HG03139 (cell line): ENCODE data around the gene MARS2.
A peak's percentile ranks its signal among the peaks of the same experiment; 100 is the strongest.
"Not testable (repeated sequence)": the region's sequence is repeated elsewhere in the genome, so short reads cannot be mapped to it uniquely, and the experiment has no call there.

Source experiments
- ATAC-seq: cut with Tn5 transposase; IDR thresholded peaks from one replicate; pipeline ENCODE4 v1.9.1; 2021; ENCODE audit not compliant: unreplicated experiment

The MARS2 gene

DNA sequence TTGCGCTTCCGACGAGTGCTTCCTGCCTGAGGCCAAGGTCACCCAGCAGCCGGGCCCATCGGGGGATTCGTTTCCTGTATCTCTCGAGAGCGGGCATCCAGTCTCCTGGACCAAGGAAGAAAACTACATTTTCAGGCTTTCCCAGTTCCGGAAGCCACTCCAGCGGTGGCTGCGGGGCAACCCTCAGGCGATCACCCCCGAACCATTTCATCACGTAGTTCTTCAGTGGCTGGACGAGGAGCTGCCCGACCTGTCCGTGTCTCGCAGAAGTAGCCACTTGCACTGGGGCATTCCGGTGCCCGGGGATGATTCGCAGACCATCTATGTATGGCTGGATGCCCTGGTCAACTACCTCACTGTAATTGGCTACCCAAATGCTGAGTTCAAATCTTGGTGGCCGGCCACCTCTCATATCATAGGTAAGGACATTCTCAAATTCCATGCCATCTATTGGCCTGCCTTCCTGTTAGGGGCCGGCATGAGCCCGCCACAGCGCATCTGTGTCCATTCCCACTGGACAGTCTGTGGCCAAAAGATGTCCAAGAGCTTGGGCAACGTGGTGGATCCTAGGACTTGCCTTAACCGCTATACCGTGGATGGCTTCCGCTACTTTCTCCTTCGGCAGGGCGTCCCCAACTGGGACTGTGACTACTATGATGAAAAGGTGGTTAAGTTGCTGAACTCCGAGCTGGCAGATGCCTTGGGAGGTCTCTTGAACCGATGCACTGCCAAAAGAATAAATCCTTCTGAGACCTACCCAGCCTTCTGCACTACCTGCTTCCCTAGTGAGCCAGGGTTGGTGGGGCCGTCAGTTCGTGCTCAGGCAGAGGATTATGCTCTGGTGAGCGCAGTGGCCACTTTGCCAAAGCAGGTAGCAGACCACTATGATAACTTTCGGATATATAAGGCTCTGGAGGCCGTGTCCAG is 1.0 kb downstream of the MARS2 start:
- ATAC-seq: peak; percentile 23

DNA sequence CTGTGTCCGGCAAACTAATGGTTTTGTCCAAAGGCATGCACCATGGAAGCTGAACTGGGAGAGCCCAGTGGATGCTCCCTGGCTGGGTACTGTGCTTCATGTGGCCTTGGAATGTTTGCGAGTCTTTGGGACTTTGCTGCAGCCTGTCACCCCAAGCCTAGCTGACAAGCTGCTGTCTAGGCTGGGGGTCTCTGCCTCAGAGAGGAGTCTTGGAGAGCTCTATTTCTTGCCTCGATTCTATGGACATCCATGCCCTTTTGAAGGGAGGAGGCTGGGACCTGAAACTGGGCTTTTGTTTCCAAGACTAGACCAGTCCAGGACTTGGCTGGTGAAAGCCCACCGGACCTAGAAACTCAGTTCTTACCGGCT is 1.7 kb downstream of the MARS2 start:
- ATAC-seq: no peak

DNA sequence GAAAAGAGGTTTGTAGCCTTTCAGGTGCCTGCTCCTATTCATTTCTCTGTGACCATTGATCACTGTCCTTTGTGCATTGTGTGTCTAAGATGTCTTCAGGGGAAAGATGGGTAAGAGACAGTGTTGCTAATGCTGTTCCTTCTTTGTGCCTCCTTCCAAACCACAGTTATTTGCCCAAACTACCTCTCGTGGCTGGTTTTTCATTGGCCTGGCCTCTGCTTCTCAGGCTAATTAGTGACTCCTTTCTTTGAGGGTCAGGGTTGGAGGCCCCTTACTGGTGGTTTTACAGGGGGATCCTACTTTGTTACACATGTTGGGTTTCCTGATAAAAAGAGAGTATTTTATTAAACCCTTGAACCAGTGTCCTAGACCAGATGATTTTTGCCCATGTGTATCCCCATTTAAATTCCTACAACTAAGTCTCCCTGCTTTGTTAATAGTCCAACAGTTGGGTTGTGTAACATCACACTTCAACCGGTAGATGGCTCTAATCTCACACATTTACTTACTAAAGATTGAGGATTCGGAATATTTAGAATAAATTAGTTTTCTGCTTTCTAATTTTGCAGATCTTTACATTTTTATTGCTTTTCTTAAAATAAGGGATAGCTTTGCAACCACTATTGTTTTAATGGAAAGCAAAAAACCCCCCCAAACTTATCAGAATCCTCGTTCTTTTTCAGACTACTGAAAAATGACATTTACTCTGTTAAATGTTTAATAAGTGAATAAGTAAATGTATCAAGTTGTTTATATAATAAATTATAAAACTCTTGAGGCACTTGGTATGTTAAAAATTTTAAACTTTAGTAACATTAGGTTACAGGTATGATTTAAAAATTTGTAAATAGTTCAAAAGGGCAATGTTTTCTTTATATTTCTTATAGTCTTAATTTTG is 2.4 kb downstream of the MARS2 start:
- no peak for ATAC-seq

DNA sequence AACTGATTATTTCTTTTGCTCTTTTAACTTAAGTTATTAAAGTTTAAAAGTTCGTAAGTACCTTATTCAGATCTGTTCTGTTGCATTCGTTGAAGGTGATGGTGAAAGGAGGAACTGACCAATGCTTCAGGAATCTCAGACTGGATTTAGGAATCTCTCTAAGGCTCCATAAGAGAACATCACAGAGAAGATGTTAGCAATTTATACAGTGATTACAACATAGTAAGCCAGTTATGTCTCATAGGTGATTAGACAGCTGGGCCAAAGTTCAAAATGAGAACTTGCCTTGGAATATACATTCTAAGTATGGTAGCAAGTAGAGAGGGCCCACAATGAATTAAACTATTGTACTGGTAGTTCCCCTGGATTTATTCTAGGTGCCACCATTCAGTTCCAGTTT is 3.2 kb downstream of the MARS2 start:
- ATAC-seq: no peak

DNA sequence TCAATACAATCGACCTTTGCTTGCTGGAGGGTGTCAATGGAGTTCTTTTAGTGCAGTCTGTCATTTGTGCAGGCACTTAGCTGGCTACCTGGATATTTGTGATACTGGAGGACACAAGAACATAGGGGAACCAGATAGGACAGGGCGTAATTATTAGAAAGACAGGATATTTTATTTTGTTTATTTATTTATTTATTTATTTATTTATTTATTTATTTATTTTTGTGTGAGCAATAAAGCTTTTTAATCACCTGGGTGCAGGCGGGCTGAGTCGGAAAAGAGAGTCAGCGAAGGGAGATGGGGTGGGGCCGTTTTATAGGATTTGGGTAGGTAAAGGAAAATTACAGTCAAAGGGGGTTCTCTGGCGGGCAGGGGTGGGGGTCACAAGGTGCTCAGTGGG is 4.0 kb downstream of the MARS2 start:
- ATAC-seq: not testable (repeated sequence)

DNA sequence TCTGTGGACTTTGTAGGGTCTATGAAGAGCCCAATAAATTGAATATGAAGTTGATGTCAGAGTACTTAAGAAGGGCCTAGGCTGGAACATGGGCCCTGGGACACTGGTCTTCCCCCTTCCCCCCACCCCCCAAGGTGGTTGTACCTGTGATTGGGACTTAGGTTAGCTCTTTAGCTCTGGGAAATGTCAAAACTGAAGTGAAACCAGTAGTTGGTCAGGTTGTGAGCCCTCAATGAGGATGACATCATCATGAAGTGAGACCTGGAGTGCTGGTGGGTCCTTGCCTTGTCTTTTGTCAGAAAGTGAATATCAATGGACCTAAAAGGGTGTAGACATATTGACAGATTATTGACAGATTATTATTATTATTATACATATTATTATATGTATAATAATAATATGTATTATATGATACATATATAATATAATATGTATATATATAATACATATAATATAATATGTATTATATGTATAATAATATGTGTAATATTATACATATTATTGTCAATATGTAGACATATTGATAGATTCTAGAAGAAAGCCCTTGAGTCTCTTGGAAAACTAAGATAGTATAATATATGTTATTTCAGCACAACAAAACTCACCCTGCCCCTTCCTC is 5.4 kb downstream of the MARS2 start:
- ATAC-seq: peak; percentile 76

DNA sequence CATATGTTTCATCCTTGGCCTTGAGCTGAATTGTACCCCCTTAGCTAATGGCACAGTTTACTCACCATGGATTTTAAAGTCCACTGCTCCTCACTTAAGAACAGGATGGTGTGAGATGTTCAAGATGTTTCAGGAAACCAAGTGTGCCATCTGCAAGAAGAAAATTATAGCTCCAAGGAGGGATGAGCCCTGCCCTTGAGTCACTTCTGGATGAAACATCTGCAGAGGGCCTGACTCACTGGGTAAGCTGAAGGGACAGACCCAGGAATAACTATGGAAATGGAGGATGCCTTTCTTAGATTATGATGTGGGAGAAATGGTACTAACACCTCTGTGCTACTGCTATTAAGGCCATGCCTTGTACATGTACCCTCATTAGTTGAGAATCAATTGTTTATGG is 6.4 kb downstream of the MARS2 start:
- no peak for ATAC-seq

DNA sequence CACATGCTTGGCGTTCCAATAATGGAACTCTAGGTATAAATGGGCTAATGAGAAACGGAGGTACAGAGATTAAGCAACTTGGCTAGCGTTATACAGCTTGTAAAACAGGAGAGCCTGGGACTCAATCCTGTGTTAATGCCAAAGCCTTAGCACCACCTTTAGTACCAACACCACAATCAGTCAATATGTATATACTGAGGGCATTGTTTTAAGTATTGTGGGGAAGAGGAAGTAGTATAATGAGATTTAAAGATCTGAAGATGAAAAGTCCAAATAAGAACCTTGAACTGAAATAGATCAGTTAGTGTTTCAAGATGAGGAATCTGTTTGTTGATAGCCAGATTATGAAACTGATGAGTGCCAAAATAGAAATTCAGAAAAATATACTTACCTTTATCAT is 8.1 kb downstream of the MARS2 start:
- ATAC-seq: no peak

DNA sequence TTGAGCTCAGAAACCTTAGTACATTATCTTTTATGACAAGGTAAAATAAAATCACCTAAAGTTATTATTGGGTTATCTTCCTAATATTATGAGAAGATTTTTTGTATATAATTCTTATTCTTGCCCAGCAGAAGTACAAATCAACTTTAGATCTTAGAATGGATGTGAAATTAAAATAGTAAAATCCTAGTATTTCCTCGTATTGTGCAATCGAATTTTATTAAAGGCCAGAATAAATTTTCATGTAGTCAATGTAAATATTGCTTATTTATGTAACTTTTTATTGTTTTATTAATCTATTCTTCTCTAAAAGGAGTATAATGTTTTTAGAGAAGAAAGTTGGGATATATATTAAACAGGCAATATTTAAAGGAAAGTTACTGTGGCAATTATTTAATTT is 12.7 kb downstream of the MARS2 start:
- no peak for ATAC-seq

DNA sequence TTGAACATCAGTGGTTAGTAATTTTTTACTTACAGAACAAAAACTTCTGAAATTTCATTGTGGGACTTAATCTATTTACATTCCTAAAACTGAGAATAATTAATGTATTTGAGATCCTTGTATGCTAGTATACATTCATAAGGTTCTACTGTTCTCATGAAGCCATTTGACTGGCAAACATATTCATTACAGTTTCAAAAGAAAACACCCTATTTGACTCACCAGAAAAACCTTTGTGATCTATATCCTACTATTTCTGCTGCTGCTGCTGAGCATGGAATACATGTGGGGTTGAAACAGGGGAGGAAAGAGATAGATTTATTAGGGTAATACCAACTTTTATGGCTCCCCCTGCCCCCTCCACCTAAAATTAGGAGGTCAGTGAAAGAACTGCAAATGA is 21.8 kb downstream of the MARS2 start:
- ATAC-seq: no peak

DNA sequence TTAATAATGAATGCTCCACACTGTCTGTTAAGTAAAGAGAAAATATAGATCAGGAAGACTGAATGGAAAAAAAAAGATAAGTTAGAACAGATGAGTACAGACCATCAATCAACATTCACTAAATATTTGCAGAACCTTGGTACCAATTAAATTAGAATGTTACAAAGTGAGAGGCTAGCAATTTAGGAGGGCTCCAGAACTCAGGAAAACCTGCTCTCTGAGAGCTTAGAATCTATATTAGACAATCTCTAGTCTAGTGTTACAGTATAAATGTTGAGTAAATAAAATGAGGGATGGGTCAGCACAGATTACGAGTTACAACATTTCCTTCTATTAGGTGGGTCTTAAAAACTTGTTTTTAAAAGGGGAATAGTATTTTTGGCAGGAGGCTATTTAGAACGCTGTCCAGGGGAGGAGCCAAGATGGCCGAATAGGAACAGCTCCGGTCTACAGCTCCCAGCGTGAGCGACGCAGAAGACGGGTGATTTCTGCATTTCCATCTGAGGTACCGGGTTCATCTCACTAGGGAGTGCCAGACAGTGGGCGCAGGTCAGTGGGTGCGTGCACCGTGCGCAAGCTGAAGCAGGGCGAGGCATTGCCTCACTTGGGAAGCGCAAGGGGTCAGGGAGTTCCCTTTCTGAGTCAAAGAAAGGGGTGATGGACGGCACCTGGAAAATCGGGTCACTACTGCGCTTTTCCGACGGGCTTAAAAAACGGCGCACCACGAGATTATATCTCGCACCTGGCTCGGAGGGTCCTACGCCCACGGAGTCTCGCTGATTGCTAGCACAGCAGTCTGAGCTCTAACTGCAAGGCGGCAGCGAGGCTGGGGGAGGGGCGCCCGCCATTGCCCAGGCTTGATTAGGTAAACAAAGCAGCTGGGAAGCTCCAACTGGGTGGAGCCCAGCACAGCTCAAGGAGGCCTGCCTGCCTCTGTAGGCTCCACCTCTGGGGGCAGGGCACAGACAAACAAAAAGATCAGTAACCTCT is 23.7 kb downstream of the MARS2 start:
- not testable (repeated sequence) for ATAC-seq

DNA sequence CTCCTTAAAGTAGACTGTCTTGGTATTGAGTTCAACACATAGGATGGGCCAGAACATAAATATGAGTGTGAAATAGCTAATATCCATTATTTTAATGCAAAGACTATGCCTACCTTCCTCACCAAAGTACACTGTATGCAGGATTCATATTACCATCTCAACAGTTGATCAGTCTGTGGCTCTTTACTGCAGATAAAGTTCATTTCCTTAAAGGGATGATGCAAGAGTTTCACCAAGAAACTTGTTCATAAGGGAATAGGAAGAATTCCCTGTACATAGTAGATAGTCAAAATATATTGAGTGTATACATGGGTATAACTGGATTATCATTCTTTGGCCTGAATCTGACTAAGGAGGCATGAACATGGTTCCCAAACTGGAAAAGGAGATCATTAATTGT is 35.0 kb downstream of the MARS2 start:
- no peak for ATAC-seq
